Right renal cortex interstitium (tissue), 3 donors: ENCODE measurements around the gene ZBTB7B. TPM values are rescaled to one million over a fixed set of nuclear protein-coding genes. Genes with fewer than 3 reads are reported as not detected.

Source experiments
- DNase-seq, 3 donors: peaks; one replicate each; pipeline ENCODE4 v3.0.0-alpha.2; 2013; ENCODE audit warnings: low read depth in 3 of 3, low spot score in 2 of 3
- polyA plus RNA-seq, 3 donors: library from polyadenylated mRNA; unstranded; fragments of 120-200 nt; gene quantifications; one replicate each; pipeline ENCODE4 v1.2.1, GENCODE V29; 2013; ENCODE audit not compliant: insufficient read length in 3 of 3

Gene ZBTB7B
- polyA plus RNA-seq, 3 donors = 10.0 to 13.8 (median 11.5) TPM

GRCh38 chr1:155014709-155015508, 12.3 kb downstream of the ZBTB7B start:
- no peak for DNase-seq

GRCh38 chr1:155015527-155016230, 13.1 kb downstream of the ZBTB7B start:
- no peak for DNase-seq

GRCh38 chr1:155016231-155016831, 13.7 kb downstream of the ZBTB7B start:
- no peak for DNase-seq

GRCh38 chr1:155017041-155017945, 14.7 kb downstream of the ZBTB7B start:
- DNase-seq = no peak

GRCh38 chr1:155017946-155018316, 15.3 kb downstream of the ZBTB7B start:
- DNase-seq = no peak

GRCh38 chr1:155018617-155019348, 16.2 kb downstream of the ZBTB7B start:
- no peak for DNase-seq

GRCh38 chr1:155019377-155020245, 17.0 kb downstream of the ZBTB7B start:
- DNase-seq = no peak

GRCh38 chr1:155022136-155022926, 19.7 kb downstream of the ZBTB7B start:
- no peak for DNase-seq

GRCh38 chr1:155022927-155023236, 20.3 kb downstream of the ZBTB7B start:
- no peak for DNase-seq

GRCh38 chr1:155023627-155024026, 21.0 kb downstream of the ZBTB7B start:
- DNase-seq = no peak

- DNase-seq = no peak
These were observed 21.7 kb downstream of the ZBTB7B start for GRCh38 chr1:155024315-155024714.

GRCh38 chr1:155026154-155026553, 23.6 kb downstream of the ZBTB7B start:
- DNase-seq = no peak

GRCh38 chr1:155026588-155026987, 24.0 kb downstream of the ZBTB7B start:
- no peak for DNase-seq

- DNase-seq = no peak
These were observed 27.1 kb downstream of the ZBTB7B start for GRCh38 chr1:155029513-155030242.

GRCh38 chr1:155030243-155030795, 27.7 kb downstream of the ZBTB7B start:
- DNase-seq = no peak

- DNase-seq = no peak
These were observed 28.3 kb downstream of the ZBTB7B start for GRCh38 chr1:155030899-155031298.

- no peak for DNase-seq
These were observed 30.3 kb downstream of the ZBTB7B start for GRCh38 chr1:155032886-155033285.
